HG02763 (cell line): ENCODE results near the gene CADM4.
"Not testable (repeated sequence)": the region's sequence is repeated elsewhere in the genome, so short reads cannot be mapped to it uniquely, and the experiment has no call there.

Experiments used
- ATAC-seq: cut with Tn5 transposase; IDR thresholded peaks from one replicate; pipeline ENCODE4 v1.9.1; 2021; ENCODE audit warnings: mild to moderate bottlenecking, moderate library complexity; ENCODE audit not compliant: unreplicated experiment

CADM4 gene

GRCh38 chr19:43589678-43590077 lies 50.0 kb downstream of the CADM4 start:
- no peak for ATAC-seq

- ATAC-seq: no peak
These were observed 50.4 kb downstream of the CADM4 start for GRCh38 chr19:43589277-43589676.

- ATAC-seq: not testable (repeated sequence)
These were observed 52.6 kb downstream of the CADM4 start for GRCh38 chr19:43587029-43587428.

- no peak for ATAC-seq
These were observed 53.3 kb downstream of the CADM4 start for GRCh38 chr19:43586346-43586745.

- ATAC-seq: no peak
These were observed 55.2 kb downstream of the CADM4 start for GRCh38 chr19:43584484-43584883.

- no peak for ATAC-seq
These were observed 57.2 kb downstream of the CADM4 start for GRCh38 chr19:43582495-43582894.

- ATAC-seq: no peak
These were observed 58.2 kb downstream of the CADM4 start for GRCh38 chr19:43581467-43581866.

- no peak for ATAC-seq
These were observed 60.9 kb downstream of the CADM4 start for GRCh38 chr19:43578787-43579186.

- no peak for ATAC-seq
These were observed 63.4 kb downstream of the CADM4 start for GRCh38 chr19:43575955-43576878.

- peak; percentile 95 for ATAC-seq
These were observed 64.3 kb downstream of the CADM4 start, which contains the start of the genes PINLYP and XRCC1 for GRCh38 chr19:43575156-43575950. Gene PINLYP, plus strand, starts transcription at chr19:43575801. Its CDS starts 1,391 bp downstream, at chr19:43577192. Gene XRCC1, minus strand, starts transcription at chr19:43575527. Its CDS starts 69 bp downstream, at chr19:43575458.

GRCh38 chr19:43574424-43575155 lies 65.1 kb downstream of the CADM4 start:
- no peak for ATAC-seq
